ENCODE measurements around the gene LLCFC1. TPM values are rescaled to one million over a fixed set of nuclear protein-coding genes. Genes with fewer than 3 reads are reported as not detected.

LLCFC1 gene
- total RNA-seq, 1 experiment from 2014 or later, result not detected

DNA sequence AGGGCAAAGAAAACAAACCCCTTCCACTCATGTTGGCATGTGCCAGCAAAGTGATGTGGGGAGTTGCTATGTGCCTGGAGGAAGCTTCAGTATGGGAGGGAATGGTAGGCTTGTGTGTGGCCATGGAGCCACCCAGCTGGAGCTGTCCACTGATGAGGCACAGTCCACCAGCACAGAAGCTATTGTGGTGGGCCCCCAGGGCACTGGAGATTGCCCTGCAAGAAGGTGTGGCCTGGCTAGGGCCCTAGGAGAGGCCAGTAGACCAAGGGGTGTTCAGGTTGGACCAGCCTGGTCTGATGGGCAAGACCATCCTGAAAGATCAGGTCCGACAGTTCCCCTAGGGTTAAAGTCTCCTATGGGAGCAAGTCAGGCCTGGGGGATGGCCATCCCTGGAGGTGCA, 45.0 kb downstream of the LLCFC1 start:
- ChIA-PET POLR2A (no interaction called here), CTCF (no interaction called here)
- peaks cover 21% of the 10 kb centered on the region for H3K9me3 Mint-ChIP-seq

More for the DNA sequence above, 45.0 kb downstream of the LLCFC1 start:
- Mint-ChIP-seq H3K4me1 (no peaks in the 10 kb centered on the region), H3K36me3 (no peaks in the 10 kb centered on the region), H3K27me3 (ENCODE audit: low read depth) (peaks cover 2% of the 10 kb centered on the region), H3K27ac (no peak overlapping the region), H3K4me3 (no peak overlapping the region)
- ATAC-seq (no peak), DNase-seq (ENCODE audit: low spot score) (no peak)
- TF ChIP-seq ZNF317 (CRISPR knock-in tag; IDR thresholded peaks at IDR 0.05; ENCODE audit: borderline replicate concordance, low read depth) (no peak), FOXJ3 (CRISPR knock-in tag; IDR thresholded peaks at IDR 0.05; ENCODE audit: borderline replicate concordance) (no peak), ZBTB21 (CRISPR knock-in tag; IDR thresholded peaks at IDR 0.05; ENCODE audit: borderline replicate concordance) (no peak), E2F4 (CRISPR knock-in tag; IDR thresholded peaks at IDR 0.05; ENCODE audit: borderline replicate concordance, low read depth) (no peak), ZNF532 (CRISPR knock-in tag; IDR thresholded peaks at IDR 0.05; ENCODE audit: borderline replicate concordance) (no peak), ZNF281 (CRISPR knock-in tag; IDR thresholded peaks at IDR 0.05) (no peak), NFYB (CRISPR knock-in tag; conservative IDR thresholded peaks at IDR 0.05; ENCODE audit: low read depth) (no peak), ZNF232 (CRISPR knock-in tag; IDR thresholded peaks at IDR 0.05) (no peak), ESRRA (CRISPR knock-in tag; IDR thresholded peaks at IDR 0.05; ENCODE audit: borderline replicate concordance) (no peak), TCF7 (CRISPR knock-in tag; IDR thresholded peaks at IDR 0.05; ENCODE audit: low read depth) (no peak), ZNF671 (CRISPR knock-in tag; IDR thresholded peaks at IDR 0.05) (no peak), EMX1 (CRISPR knock-in tag; IDR thresholded peaks at IDR 0.05) (no peak)
- TF ChIP-seq, protein P1, sequence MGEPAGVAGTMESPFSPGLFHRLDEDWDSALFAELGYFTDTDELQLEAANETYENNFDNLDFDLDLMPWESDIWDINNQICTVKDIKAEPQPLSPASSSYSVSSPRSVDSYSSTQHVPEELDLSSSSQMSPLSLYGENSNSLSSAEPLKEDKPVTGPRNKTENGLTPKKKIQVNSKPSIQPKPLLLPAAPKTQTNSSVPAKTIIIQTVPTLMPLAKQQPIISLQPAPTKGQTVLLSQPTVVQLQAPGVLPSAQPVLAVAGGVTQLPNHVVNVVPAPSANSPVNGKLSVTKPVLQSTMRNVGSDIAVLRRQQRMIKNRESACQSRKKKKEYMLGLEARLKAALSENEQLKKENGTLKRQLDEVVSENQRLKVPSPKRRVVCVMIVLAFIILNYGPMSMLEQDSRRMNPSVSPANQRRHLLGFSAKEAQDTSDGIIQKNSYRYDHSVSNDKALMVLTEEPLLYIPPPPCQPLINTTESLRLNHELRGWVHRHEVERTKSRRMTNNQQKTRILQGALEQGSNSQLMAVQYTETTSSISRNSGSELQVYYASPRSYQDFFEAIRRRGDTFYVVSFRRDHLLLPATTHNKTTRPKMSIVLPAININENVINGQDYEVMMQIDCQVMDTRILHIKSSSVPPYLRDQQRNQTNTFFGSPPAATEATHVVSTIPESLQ (CRISPR knock-in tag; IDR thresholded peaks at IDR 0.05), result no peak
- TF ChIP-seq, protein P2, sequence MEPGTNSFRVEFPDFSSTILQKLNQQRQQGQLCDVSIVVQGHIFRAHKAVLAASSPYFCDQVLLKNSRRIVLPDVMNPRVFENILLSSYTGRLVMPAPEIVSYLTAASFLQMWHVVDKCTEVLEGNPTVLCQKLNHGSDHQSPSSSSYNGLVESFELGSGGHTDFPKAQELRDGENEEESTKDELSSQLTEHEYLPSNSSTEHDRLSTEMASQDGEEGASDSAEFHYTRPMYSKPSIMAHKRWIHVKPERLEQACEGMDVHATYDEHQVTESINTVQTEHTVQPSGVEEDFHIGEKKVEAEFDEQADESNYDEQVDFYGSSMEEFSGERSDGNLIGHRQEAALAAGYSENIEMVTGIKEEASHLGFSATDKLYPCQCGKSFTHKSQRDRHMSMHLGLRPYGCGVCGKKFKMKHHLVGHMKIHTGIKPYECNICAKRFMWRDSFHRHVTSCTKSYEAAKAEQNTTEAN (CRISPR knock-in tag; IDR thresholded peaks at IDR 0.05), result no peak

Other genes with a start within 250 kb of the LLCFC1 start
- gene PRSS1, start 190.0 kb upstream of the LLCFC1 start, total RNA-seq (2021), result 9.9 to 14.8 TPM (median 11.1 TPM) in 3 replicates
- 27.6 to 41.2 TPM (median 28.2 TPM) in 3 replicates for gene PRSS2, start 168.5 kb upstream of the LLCFC1 start, total RNA-seq (2021)
- 13.9 to 15.4 TPM (median 15.1 TPM) in 3 replicates for gene EPHB6, start 84.4 kb upstream of the LLCFC1 start, total RNA-seq (2021)
- 0.63 to 2.0 TPM (median 0.80 TPM) in 3 replicates for gene TRPV6, start 53.7 kb upstream of the LLCFC1 start, total RNA-seq (2021)
- gene TRPV5, start 5.7 kb upstream of the LLCFC1 start, total RNA-seq (2021), result not detected in 3 replicates
- 0.87 to 2.8 TPM (median 2.5 TPM) in 3 replicates for gene KEL, start 22.9 kb downstream of the LLCFC1 start, total RNA-seq (2021)
- gene OR9A2, start 87.6 kb downstream of the LLCFC1 start, total RNA-seq (2021), result not detected in 3 replicates
- gene OR6V1, start 112.9 kb downstream of the LLCFC1 start, total RNA-seq (2021), result not detected in 3 replicates
- not detected in 3 replicates for gene PIP, start 192.6 kb downstream of the LLCFC1 start, total RNA-seq (2021)
- gene TAS2R39, start 243.9 kb downstream of the LLCFC1 start, total RNA-seq (2021), result not detected in 3 replicates